ENCODE data around the gene C10orf90.

Gene C10orf90

GRCh38 chr10:126611303-126611702 is 59.2 kb downstream of the C10orf90 start:
- TF ChIP-seq, protein P1, sequence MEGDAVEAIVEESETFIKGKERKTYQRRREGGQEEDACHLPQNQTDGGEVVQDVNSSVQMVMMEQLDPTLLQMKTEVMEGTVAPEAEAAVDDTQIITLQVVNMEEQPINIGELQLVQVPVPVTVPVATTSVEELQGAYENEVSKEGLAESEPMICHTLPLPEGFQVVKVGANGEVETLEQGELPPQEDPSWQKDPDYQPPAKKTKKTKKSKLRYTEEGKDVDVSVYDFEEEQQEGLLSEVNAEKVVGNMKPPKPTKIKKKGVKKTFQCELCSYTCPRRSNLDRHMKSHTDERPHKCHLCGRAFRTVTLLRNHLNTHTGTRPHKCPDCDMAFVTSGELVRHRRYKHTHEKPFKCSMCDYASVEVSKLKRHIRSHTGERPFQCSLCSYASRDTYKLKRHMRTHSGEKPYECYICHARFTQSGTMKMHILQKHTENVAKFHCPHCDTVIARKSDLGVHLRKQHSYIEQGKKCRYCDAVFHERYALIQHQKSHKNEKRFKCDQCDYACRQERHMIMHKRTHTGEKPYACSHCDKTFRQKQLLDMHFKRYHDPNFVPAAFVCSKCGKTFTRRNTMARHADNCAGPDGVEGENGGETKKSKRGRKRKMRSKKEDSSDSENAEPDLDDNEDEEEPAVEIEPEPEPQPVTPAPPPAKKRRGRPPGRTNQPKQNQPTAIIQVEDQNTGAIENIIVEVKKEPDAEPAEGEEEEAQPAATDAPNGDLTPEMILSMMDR (IDR thresholded peaks at IDR 0.05; ENCODE audit: low read depth, low read length, poor library complexity, severe bottlenecking) = no peak
- TF ChIP-seq EZH2phosphoT487 (IDR thresholded peaks at IDR 0.05; ENCODE audit: borderline replicate concordance, low read length) = no peak
- no peaks in the 10 kb centered on the region for H3K9me2 ChIP-seq (replicated peaks; ENCODE audit: control insufficient read depth, low read length)
- no peaks in the 10 kb centered on the region for H3K4me1 ChIP-seq (ENCODE audit: control insufficient read depth, low read length)
- H3K27me3 ChIP-seq (ENCODE audit: control insufficient read depth, low read length) = no peaks in the 10 kb centered on the region
- no peaks in the 10 kb centered on the region for H3F3A ChIP-seq (ENCODE audit: control insufficient read depth, insufficient read depth)
- no peak overlapping the region for H3K4me3 ChIP-seq (ENCODE audit: low read length)
- H3K36me3 ChIP-seq (ENCODE audit: control insufficient read depth, low read length) = no peaks in the 10 kb centered on the region
- H3K4me2 ChIP-seq (ENCODE audit: low read length) = no peak overlapping the region
- no peaks in the 10 kb centered on the region for H3K79me2 ChIP-seq (ENCODE audit: control insufficient read depth, low read length)
- H3K27ac ChIP-seq (ENCODE audit: low read depth, low read length) = no peak overlapping the region
- H3K9me3 ChIP-seq (ENCODE audit: control insufficient read depth, insufficient read depth, low read length) = no peaks in the 10 kb centered on the region
- H4K20me1 ChIP-seq (ENCODE audit: control insufficient read depth, insufficient read depth, low read depth, low read length) = no peaks in the 10 kb centered on the region

DNA sequence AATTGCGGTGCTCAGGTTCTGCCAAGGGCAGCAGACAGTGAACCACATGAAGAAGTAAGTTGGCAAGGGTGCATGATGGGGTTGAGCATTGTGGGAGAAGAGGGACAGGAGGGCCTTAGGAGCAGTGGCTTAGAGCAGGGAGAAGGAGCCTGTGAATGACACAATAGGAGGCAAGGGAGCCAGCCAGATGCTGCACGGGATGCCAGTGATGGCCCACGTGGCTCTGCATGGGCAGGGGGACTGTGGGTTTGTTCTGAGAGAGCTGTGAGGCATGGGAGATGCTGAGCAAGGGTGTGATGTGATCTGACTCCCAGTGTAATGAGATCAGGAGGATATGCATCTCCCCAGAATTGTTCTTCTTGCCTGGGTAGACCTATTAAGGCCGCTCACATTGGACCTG is 60.9 kb downstream of the C10orf90 start:
- Histone ChIP-seq H3K4me2 (ENCODE audit: low read length) (no peak overlapping the region), H3K4me1 (ENCODE audit: control insufficient read depth, low read length) (no peaks in the 10 kb centered on the region), H3K4me3 (ENCODE audit: low read length) (no peak overlapping the region), H4K20me1 (ENCODE audit: control insufficient read depth, insufficient read depth, low read depth, low read length) (no peaks in the 10 kb centered on the region), H3K9me3 (ENCODE audit: control insufficient read depth, insufficient read depth, low read length) (no peaks in the 10 kb centered on the region), H3F3A (ENCODE audit: control insufficient read depth, insufficient read depth) (no peaks in the 10 kb centered on the region), H3K27ac (ENCODE audit: low read depth, low read length) (no peak overlapping the region), H3K27me3 (ENCODE audit: control insufficient read depth, low read length) (no peaks in the 10 kb centered on the region), H3K36me3 (ENCODE audit: control insufficient read depth, low read length) (no peaks in the 10 kb centered on the region), H3K9me2 (replicated peaks; ENCODE audit: control insufficient read depth, low read length) (no peaks in the 10 kb centered on the region), H3K79me2 (ENCODE audit: control insufficient read depth, low read length) (no peaks in the 10 kb centered on the region)
- TF ChIP-seq, protein P1 (IDR thresholded peaks at IDR 0.05; ENCODE audit: low read depth, low read length, poor library complexity, severe bottlenecking) = no peak
- TF ChIP-seq EZH2phosphoT487 (IDR thresholded peaks at IDR 0.05; ENCODE audit: borderline replicate concordance, low read length) = no peak

GRCh38 chr10:126599949-126600682 is 70.4 kb downstream of the C10orf90 start:
- H4K20me1 ChIP-seq (ENCODE audit: control insufficient read depth, insufficient read depth, low read depth, low read length) = no peaks in the 10 kb centered on the region
- no peaks in the 10 kb centered on the region for H3F3A ChIP-seq (ENCODE audit: control insufficient read depth, insufficient read depth)
- H3K36me3 ChIP-seq (ENCODE audit: control insufficient read depth, low read length) = no peaks in the 10 kb centered on the region
- no peak overlapping the region for H3K27ac ChIP-seq (ENCODE audit: low read depth, low read length)
- H3K27me3 ChIP-seq (ENCODE audit: control insufficient read depth, low read length) = no peaks in the 10 kb centered on the region
- H3K79me2 ChIP-seq (ENCODE audit: control insufficient read depth, low read length) = no peaks in the 10 kb centered on the region
- no peak for TF ChIP-seq EZH2phosphoT487 (IDR thresholded peaks at IDR 0.05; ENCODE audit: borderline replicate concordance, low read length)
- TF ChIP-seq, protein P1 (IDR thresholded peaks at IDR 0.05; ENCODE audit: low read depth, low read length, poor library complexity, severe bottlenecking) = no peak
- no peak overlapping the region for H3K4me2 ChIP-seq (ENCODE audit: low read length)
- no peak overlapping the region for H3K4me3 ChIP-seq (ENCODE audit: low read length)
- no peaks in the 10 kb centered on the region for H3K9me2 ChIP-seq (replicated peaks; ENCODE audit: control insufficient read depth, low read length)
- H3K9me3 ChIP-seq (ENCODE audit: control insufficient read depth, insufficient read depth, low read length) = no peaks in the 10 kb centered on the region
- no peaks in the 10 kb centered on the region for H3K4me1 ChIP-seq (ENCODE audit: control insufficient read depth, low read length)

Measured in DOHH2 (cell line).